Erythroblast (primary cell): ENCODE measurements around the gene MARCHF6.
"Not testable (repeated sequence)": the region's sequence is repeated elsewhere in the genome, so short reads cannot be mapped to it uniquely, and the experiment has no call there.

Experiments
- GATA1 ChIP-seq: IDR thresholded peaks from 2 replicates; pipeline ENCODE4 v1.6.1; 2011; ENCODE audit warnings: low read depth, mild to moderate bottlenecking, control low read depth, low read length, moderate library complexity
- POLR2A ChIP-seq: IDR thresholded peaks from 2 replicates; pipeline ENCODE4 v1.6.1; 2011; ENCODE audit warnings: mild to moderate bottlenecking, low read length

GRCh38 chr5:10392567-10393328 lies 39.3 kb downstream of the MARCHF6 start:
- not testable (repeated sequence) for TF ChIP-seq POLR2A, GATA1
